ENCODE data around the gene KRTAP10-4. TPM values are rescaled to one million over a fixed set of nuclear protein-coding genes. Genes with fewer than 3 reads are reported as not detected.
A peak's percentile ranks its signal among the peaks of the same experiment; 100 is the strongest.

Gene KRTAP10-4
- total RNA-seq, 2 donors from 2014 or later = not detected

DNA sequence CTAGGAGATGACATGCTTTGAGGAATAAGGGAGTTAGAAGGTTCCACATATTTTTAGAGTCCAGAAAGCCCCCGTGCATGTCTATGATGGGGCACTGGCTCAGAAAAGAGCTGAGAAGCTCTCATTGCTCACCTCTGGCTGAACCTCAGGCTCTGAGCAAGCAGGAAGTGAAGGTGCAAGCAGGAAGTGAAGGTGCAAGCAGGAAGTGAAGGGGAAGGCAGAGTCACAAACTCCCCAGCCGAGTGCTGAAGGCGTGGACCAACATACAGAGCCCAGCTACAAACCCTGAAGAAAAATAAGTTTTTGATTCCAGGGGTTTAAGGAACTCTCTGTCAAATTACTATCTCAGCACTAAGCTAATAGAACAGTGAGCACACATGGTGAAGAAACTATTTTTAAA lies 45.4 kb downstream of the KRTAP10-4 start:
- Mint-ChIP-seq H3K27ac (peak overlapping the region; percentile 93), H3K27me3 (no peaks in the 10 kb centered on the region), H3K4me3 (peak overlapping the region; percentile 76), H3K36me3 (ENCODE audit: low read depth) (peaks cover 8% of the 10 kb centered on the region), H3K4me1 (peaks cover 25% of the 10 kb centered on the region)
- peaks cover 4% of the 10 kb centered on the region for H3K9me3 ChIP-seq (ENCODE audit: control insufficient read depth, low read length, poor library complexity, severe bottlenecking)
- DNase-seq (peak in 2 of 3 donors; percentile 22 to 42), ATAC-seq (peak; percentile 99)

DNA sequence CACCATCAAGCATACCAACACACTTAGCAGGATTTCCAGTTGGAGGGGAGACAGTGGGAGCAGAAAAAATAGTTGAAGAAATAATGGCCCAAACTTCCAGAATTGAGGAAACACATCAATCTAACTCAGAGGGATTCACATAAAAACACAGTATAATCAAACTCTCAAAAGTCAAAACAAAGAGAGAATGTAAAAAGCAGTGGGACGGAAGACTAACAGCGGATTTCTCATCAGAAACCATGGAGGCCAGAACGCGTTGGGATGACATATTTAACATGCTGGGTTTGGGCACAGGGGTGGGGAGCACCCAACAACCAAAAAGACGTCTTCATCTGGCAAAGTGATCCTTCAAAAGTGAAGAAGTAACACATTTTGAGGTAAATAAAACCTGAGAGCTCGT lies 46.4 kb downstream of the KRTAP10-4 start:
- no peaks in the 10 kb centered on the region for H3K27me3 Mint-ChIP-seq
- no peak for DNase-seq
- H3K4me1 Mint-ChIP-seq = peaks cover 23% of the 10 kb centered on the region
- H3K27ac Mint-ChIP-seq = peak overlapping the region; percentile 93
- H3K4me3 Mint-ChIP-seq = no peak overlapping the region
- H3K36me3 Mint-ChIP-seq (ENCODE audit: low read depth) = peaks cover 10% of the 10 kb centered on the region
- no peak for ATAC-seq
- peaks cover 4% of the 10 kb centered on the region for H3K9me3 ChIP-seq (ENCODE audit: control insufficient read depth, low read length, poor library complexity, severe bottlenecking)

DNA sequence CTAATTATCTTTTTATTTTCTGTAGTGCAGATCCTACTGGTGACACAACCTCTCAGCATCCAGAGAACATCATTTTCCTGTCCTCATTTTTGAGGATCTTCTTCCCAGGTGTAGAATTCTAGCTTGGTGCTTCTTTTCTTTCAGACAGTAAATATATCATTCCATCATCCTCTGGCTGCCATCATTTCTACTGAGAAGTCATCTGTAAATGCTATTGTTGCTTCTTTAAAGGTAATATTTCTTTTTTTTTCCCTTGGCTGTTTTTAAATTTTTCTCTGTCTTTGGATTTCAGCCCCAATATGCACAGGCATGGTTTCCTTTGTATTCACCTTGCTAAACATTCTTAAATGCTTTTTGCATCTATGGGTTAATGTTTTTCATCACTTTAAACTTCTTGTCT lies 50.0 kb downstream of the KRTAP10-4 start:
- ATAC-seq (no peak), DNase-seq (no peak)
- no peak overlapping the region for H3K27ac Mint-ChIP-seq
- peaks cover 10% of the 10 kb centered on the region for H3K36me3 Mint-ChIP-seq (ENCODE audit: low read depth)
- no peaks in the 10 kb centered on the region for H3K27me3 Mint-ChIP-seq
- peaks cover 12% of the 10 kb centered on the region for H3K4me1 Mint-ChIP-seq
- peaks cover 4% of the 10 kb centered on the region for H3K9me3 ChIP-seq (ENCODE audit: control insufficient read depth, low read length, poor library complexity, severe bottlenecking)
- no peak overlapping the region for H3K4me3 Mint-ChIP-seq

Other genes with a start within 250 kb of the KRTAP10-4 start
- 10 to 100 TPM; 48.0 to 54.2 TPM for gene CFAP410, start 234.3 kb upstream of the KRTAP10-4 start, total RNA-seq
- gene TRPM2, start 220.1 kb upstream of the KRTAP10-4 start, total RNA-seq = 10 to 100 TPM in 1 of 2 donors, 1 to 10 TPM in 1; 2.7 to 26.1 TPM
- gene LRRC3, start 118.2 kb upstream of the KRTAP10-4 start, total RNA-seq = 1 to 10 TPM in 1 of 2 donors, under 1 TPM in 1; 0.85 to 1.0 TPM
- gene KRTAP10-1, start 33.5 kb upstream of the KRTAP10-4 start, total RNA-seq = not detected
- not detected for gene KRTAP10-2, start 22.2 kb upstream of the KRTAP10-4 start, total RNA-seq
- not detected for gene KRTAP10-3, start 14.9 kb upstream of the KRTAP10-4 start, total RNA-seq
- gene KRTAP10-5, start 6.9 kb downstream of the KRTAP10-4 start, total RNA-seq = not detected
- gene KRTAP10-6, start 18.8 kb downstream of the KRTAP10-4 start, total RNA-seq = not detected
- gene KRTAP10-7, start 26.9 kb downstream of the KRTAP10-4 start, total RNA-seq = not detected
- not detected for gene KRTAP10-8, start 38.4 kb downstream of the KRTAP10-4 start, total RNA-seq
- not detected for gene KRTAP10-9, start 53.4 kb downstream of the KRTAP10-4 start, total RNA-seq
- gene KRTAP10-10, start 63.6 kb downstream of the KRTAP10-4 start, total RNA-seq = not detected
- gene KRTAP10-11, start 72.7 kb downstream of the KRTAP10-4 start, total RNA-seq = not detected
- gene KRTAP12-4, start 80.9 kb downstream of the KRTAP10-4 start, total RNA-seq = not detected
- gene KRTAP12-3, start 84.2 kb downstream of the KRTAP10-4 start, total RNA-seq = not detected
- gene KRTAP12-2, start 93.2 kb downstream of the KRTAP10-4 start, total RNA-seq = not detected
- gene KRTAP12-1, start 108.4 kb downstream of the KRTAP10-4 start, total RNA-seq = not detected
- gene KRTAP10-12, start 123.4 kb downstream of the KRTAP10-4 start, total RNA-seq = not detected
- gene TSPEAR, start 137.8 kb downstream of the KRTAP10-4 start, total RNA-seq = not detected
- 100 to 1,000 TPM; 124 TPM for gene UBE2G2, start 228.1 kb downstream of the KRTAP10-4 start, total RNA-seq
- gene SUMO3, start 244.3 kb downstream of the KRTAP10-4 start, total RNA-seq = 10 to 100 TPM; 62.1 to 73.4 TPM